HepG2 (cell line): ENCODE results near the gene CEBPE. TPM values are rescaled to one million over a fixed set of nuclear protein-coding genes. Genes with fewer than 3 reads are reported as not detected.

Experiments used
- AHDC1 ChIP-seq: sonication (generic); formaldehyde crosslinking; IDR thresholded peaks from 2 replicates; pipeline ENCODE4 v1.5.1; 2020; ENCODE audit warnings: mild to moderate bottlenecking, missing genetic modification reagents, borderline replicate concordance
- BCL6 ChIP-seq: IDR thresholded peaks from 2 replicates; pipeline ENCODE4 v1.6.1; 2016; ENCODE audit warnings: missing genetic modification reagents, missing compliant biosample characterization
- CBX2 ChIP-seq, 2 experiments: fragments of 200-600 bp in 1 of 2; sonication (generic); formaldehyde crosslinking in 1 of 2; IDR thresholded peaks; 2 replicates each; pipeline versions ENCODE4 v1.7.0 to v1.8.1; 2018 to 2022; ENCODE audit warnings: low read depth in 2 of 2, low read length in 1 of 2, mild to moderate bottlenecking in 1 of 2, missing genetic modification reagents in 1 of 2
- DMAP1 ChIP-seq: IDR thresholded peaks from 2 replicates; pipeline ENCODE4 v1.6.1; 2016
- JDP2 ChIP-seq: sonication (generic); formaldehyde crosslinking; IDR thresholded peaks from 2 replicates; pipeline ENCODE4 v1.8.1; 2022; ENCODE audit warnings: missing genetic modification reagents, borderline replicate concordance
- KDM5A ChIP-seq: fragments of 200-600 bp; sonication (generic); IDR thresholded peaks from 2 replicates; pipeline ENCODE4 v1.7.0; 2018; ENCODE audit warnings: antibody characterized with exemption, mild to moderate bottlenecking, low read length, borderline replicate concordance
- SAFB2 ChIP-seq: sonication (generic); formaldehyde crosslinking; IDR thresholded peaks from 2 replicates; pipeline ENCODE4 v1.5.1; 2020; ENCODE audit warnings: missing genetic modification reagents, low read depth, mild to moderate bottlenecking, borderline replicate concordance
- SNAPC4 ChIP-seq: sonication (generic); formaldehyde crosslinking; IDR thresholded peaks from 2 replicates; pipeline ENCODE4 v1.4.0; 2020; ENCODE audit warnings: mild to moderate bottlenecking, missing genetic modification reagents
- TSC22D2 ChIP-seq: sonication (generic); formaldehyde crosslinking; IDR thresholded peaks from 2 replicates; pipeline ENCODE4 v1.5.1; 2020; ENCODE audit warnings: missing genetic modification reagents, mild to moderate bottlenecking, borderline replicate concordance
- USF2 ChIP-seq, 2 experiments: sonication (generic) in 1 of 2; formaldehyde crosslinking in 1 of 2; IDR thresholded peaks; 2 replicates each; pipeline versions ENCODE4 v1.5.1 to v1.6.1; 2011 to 2020; ENCODE audit warnings: borderline replicate concordance in 1 of 2, low read depth in 1 of 2, low read length in 1 of 2, mild to moderate bottlenecking in 1 of 2, missing genetic modification reagents in 1 of 2, moderate library complexity in 1 of 2
- ZBTB20 ChIP-seq: sonication (generic); formaldehyde crosslinking; IDR thresholded peaks from 2 replicates; pipeline ENCODE4 v1.8.1; 2023; ENCODE audit warnings: missing genetic modification reagents, low read depth, mild to moderate bottlenecking, borderline replicate concordance
- ZNF235 ChIP-seq: sonication (generic); formaldehyde crosslinking; IDR thresholded peaks from 2 replicates; pipeline ENCODE4 v1.8.1; 2023; ENCODE audit warnings: mild to moderate bottlenecking, missing genetic modification reagents, borderline replicate concordance
- ZNF343 ChIP-seq: sonication (generic); formaldehyde crosslinking; IDR thresholded peaks from 2 replicates; pipeline ENCODE4 v1.4.0; 2020; ENCODE audit warnings: mild to moderate bottlenecking, missing genetic modification reagents
- polyA plus RNA-seq, 8 experiments: library from polyadenylated mRNA; depleted of rRNA in 3 of 8; stranded (reverse) in 7 of 8; unstranded in 1 of 8; fragments of >200 nt; fragmentation: Illumina TruSeq in 4 of 8; extraction: Trizol in 4 of 8; gene quantifications; 2 replicates each; pipeline versions ENCODE4 v1.2.1 to v1.2.3, GENCODE V29; 2011 to 2016; ENCODE audit warnings: low read depth in 4 of 8, missing spikeins in 1 of 8, mixed read lengths in 1 of 8; ENCODE audit not compliant: insufficient read depth in 1 of 8
- total RNA-seq, 5 experiments: library from RNA; depleted of rRNA; stranded (reverse); fragments of >200 nt; fragmentation: Illumina TruSeq; extraction: Trizol; gene quantifications; 2 replicates each; pipeline ENCODE4 v1.2.3, GENCODE V29; 2016; ENCODE audit warnings: low read depth in 1 of 5

CEBPE gene
- total and polyA plus RNA-seq, 2 of the 13 experiments (the other 11 are each of a cell fraction or from before 2014, with no cell fraction given) = 0.09 to 0.11 TPM

GRCh38 chr14:23068789-23069412 lies 50.2 kb downstream of the CEBPE start (continued):
- TF ChIP-seq CBX2 (IDR thresholded peaks at IDR 0.05; ENCODE audit: low read depth, low read length) (no peak), CBX2 (CRISPR knock-in tag; IDR thresholded peaks at IDR 0.05; ENCODE audit: low read depth) (no peak), AHDC1 (CRISPR knock-in tag) (no peak), BCL6 (CRISPR knock-in tag) (no peak), USF2 (IDR thresholded peaks at IDR 0.05; ENCODE audit: low read depth, low read length) (no peak), USF2 (CRISPR knock-in tag; IDR thresholded peaks at IDR 0.05; ENCODE audit: borderline replicate concordance) (no peak), KDM5A (no peak), ZNF235 (no peak), DMAP1 (CRISPR knock-in tag) (no peak), SNAPC4 (CRISPR knock-in tag) (no peak), SAFB2 (CRISPR knock-in tag) (no peak; the same call in 1 of the 2 replicates), ZNF343 (CRISPR knock-in tag) (0 out of 2 replicates have a peak, but pooled peaks have one; percentile 46), TSC22D2 (peak; percentile 53; the same call in 1 of the 2 replicates), JDP2 (CRISPR knock-in tag) (no peak), ZBTB20 (CRISPR knock-in tag) (peak; percentile 75; the same call in 1 of the 2 replicates)
